Peyer's patch (tissue), 4 donors: Measurements from ENCODE around the gene AKR1B1. TPM values are rescaled to one million over a fixed set of nuclear protein-coding genes. Genes with fewer than 3 reads are reported as not detected.

Experiments used
- DNase-seq, 3 donors: peaks; one replicate each; pipeline ENCODE4 v3.0.0-alpha.2; 2017 to 2019
- H3K27ac ChIP-seq, 4 donors: fragments of 200-600 bp; sonication (generic); one replicate each; pipeline ENCODE4 v1.5.1; 2016 to 2019
- H3K27me3 ChIP-seq, 2 donors: fragments of 200-600 bp; sonication (generic); one replicate each; pipeline ENCODE4 v1.5.1; 2019
- H3K36me3 ChIP-seq, 3 donors: fragments of 200-600 bp; sonication (generic); one replicate each; pipeline ENCODE4 v1.5.1; 2016 to 2019
- H3K4me1 ChIP-seq, 4 donors: fragments of 200-600 bp; sonication (generic); one replicate each; pipeline ENCODE4 v1.5.1; 2016 to 2019
- H3K4me3 ChIP-seq, 4 donors: fragments of 200-600 bp; sonication (generic); 1 replicate in 3 of 4; 2 replicates in 1 of 4; pipeline ENCODE4 v1.5.1; 2016 to 2019; ENCODE audit warnings: mild to moderate bottlenecking in 1 of 4
- H3K9me3 ChIP-seq, 4 donors: fragments of 200-600 bp; sonication (generic); one replicate each; pipeline ENCODE4 v1.5.1; 2016 to 2019; ENCODE audit warnings: mild to moderate bottlenecking in 1 of 4
- POLR2A ChIP-seq, 2 donors: fragments of 450-650 bp; IDR thresholded peaks; one replicate each; pipeline ENCODE4 v1.5.1; 2017; ENCODE audit warnings: antibody characterized with exemption in 2 of 2, mild to moderate bottlenecking in 2 of 2, moderate library complexity in 2 of 2
- total RNA-seq, 4 donors: library from RNA; depleted of rRNA; stranded (reverse); fragments of >200 nt; gene quantifications; one replicate each; pipeline ENCODE4 v1.1.0, GENCODE V29; 2016
- TF ChIP-seq, protein P1 (sequence below), 6 experiments: fragments of 450-650 bp in 4 of 6; fragments of 200-600 bp in 2 of 6; sonication (generic) in 1 of 6; IDR thresholded peaks; one replicate each; pipeline ENCODE4 v1.5.1; 2017 to 2019; ENCODE audit warnings: antibody characterized with exemption in 6 of 6, mild to moderate bottlenecking in 3 of 6, moderate library complexity in 1 of 6

Gene AKR1B1
- total RNA-seq, 4 donors from 2014 or later: 3.9 to 59.4 (median 22.9) TPM

DNA sequence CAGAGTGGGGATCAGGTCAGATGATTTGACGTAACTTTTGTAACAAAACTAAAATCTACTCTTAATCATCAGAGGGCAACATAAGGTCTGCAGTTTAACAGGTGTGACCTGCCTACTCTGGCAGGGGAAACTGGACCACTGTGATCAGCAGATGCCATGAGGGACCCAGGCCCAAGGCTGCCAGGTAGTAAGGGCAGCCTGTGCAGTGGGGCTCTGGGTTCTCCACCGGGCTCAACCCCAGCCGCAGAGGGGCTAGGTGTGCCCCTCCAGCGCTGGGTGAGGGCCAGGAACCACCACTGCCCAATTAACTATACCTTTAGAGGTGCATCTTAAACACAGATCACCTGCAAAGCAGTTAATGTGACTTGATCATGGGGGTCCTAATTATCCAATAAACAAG is 17.6 kb downstream of the AKR1B1 start:
- no peak for TF ChIP-seq POLR2A (IDR thresholded peaks at IDR 0.05)
- TF ChIP-seq, protein P1, sequence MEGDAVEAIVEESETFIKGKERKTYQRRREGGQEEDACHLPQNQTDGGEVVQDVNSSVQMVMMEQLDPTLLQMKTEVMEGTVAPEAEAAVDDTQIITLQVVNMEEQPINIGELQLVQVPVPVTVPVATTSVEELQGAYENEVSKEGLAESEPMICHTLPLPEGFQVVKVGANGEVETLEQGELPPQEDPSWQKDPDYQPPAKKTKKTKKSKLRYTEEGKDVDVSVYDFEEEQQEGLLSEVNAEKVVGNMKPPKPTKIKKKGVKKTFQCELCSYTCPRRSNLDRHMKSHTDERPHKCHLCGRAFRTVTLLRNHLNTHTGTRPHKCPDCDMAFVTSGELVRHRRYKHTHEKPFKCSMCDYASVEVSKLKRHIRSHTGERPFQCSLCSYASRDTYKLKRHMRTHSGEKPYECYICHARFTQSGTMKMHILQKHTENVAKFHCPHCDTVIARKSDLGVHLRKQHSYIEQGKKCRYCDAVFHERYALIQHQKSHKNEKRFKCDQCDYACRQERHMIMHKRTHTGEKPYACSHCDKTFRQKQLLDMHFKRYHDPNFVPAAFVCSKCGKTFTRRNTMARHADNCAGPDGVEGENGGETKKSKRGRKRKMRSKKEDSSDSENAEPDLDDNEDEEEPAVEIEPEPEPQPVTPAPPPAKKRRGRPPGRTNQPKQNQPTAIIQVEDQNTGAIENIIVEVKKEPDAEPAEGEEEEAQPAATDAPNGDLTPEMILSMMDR (IDR thresholded peaks at IDR 0.05): no peak
- Histone ChIP-seq H3K27me3 (no peaks in the 10 kb centered on the region), H3K27ac (no peak overlapping the region), H3K36me3 (peaks cover 0 to 57% (median 0%) of the 10 kb centered on the region in 3 donors), H3K9me3 (no peaks in the 10 kb centered on the region), H3K4me1 (no peaks in the 10 kb centered on the region), H3K4me3 (no peak overlapping the region)
- DNase-seq: no peak

DNA sequence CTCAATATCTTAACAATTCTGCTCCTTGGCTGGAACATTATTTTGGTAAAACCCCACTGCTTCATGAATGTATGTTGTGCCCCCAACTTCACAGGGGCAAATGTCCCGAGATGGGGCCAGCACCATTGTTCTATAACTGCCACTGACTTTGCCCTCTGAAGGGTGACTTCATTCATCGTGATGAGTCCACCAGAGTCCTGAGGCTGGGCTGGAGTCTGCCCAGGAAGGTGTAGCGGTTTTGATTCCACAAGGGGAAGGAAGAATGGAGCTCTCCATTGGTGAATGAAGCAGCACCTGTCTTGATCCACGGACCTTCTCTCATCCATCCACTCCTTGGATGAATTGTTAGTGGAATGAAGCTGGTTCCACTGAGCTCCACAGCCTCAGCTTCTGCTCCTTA is 18.4 kb downstream of the AKR1B1 start:
- Histone ChIP-seq H3K27ac (no peak overlapping the region), H3K27me3 (no peaks in the 10 kb centered on the region), H3K4me1 (no peaks in the 10 kb centered on the region), H3K4me3 (no peak overlapping the region), H3K36me3 (peaks cover 0 to 49% (median 0%) of the 10 kb centered on the region in 3 donors), H3K9me3 (no peaks in the 10 kb centered on the region)
- TF ChIP-seq, protein P1 (IDR thresholded peaks at IDR 0.05): no peak
- TF ChIP-seq POLR2A (IDR thresholded peaks at IDR 0.05): no peak
- DNase-seq: no peak

DNA sequence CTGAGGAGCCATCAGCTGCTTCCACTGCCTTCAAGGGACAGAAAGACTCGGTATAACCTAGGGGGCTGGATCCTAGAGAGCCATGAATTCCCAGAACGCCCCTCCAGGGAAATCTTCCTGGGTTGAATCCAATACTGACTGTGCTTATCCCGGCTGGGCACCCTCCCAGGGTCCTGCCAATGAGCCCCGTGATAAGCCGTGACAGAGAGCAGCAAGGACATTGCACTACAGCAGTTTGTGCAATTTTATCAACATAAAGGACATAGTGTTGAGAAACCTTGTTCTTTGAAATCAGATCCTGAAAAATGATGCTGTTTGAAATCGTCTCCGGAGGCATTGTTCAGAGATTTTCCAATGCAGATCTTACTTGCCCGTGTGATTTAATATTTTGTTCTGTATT is 18.8 kb downstream of the AKR1B1 start:
- H3K27me3 ChIP-seq: no peaks in the 10 kb centered on the region
- no peaks in the 10 kb centered on the region for H3K9me3 ChIP-seq
- no peak overlapping the region for H3K27ac ChIP-seq
- DNase-seq: no peak
- no peak overlapping the region for H3K4me3 ChIP-seq
- no peaks in the 10 kb centered on the region for H3K4me1 ChIP-seq
- peaks cover 0 to 45% (median 0%) of the 10 kb centered on the region in 3 donors for H3K36me3 ChIP-seq
- TF ChIP-seq, protein P1 (IDR thresholded peaks at IDR 0.05): no peak
- TF ChIP-seq POLR2A (IDR thresholded peaks at IDR 0.05): no peak

DNA sequence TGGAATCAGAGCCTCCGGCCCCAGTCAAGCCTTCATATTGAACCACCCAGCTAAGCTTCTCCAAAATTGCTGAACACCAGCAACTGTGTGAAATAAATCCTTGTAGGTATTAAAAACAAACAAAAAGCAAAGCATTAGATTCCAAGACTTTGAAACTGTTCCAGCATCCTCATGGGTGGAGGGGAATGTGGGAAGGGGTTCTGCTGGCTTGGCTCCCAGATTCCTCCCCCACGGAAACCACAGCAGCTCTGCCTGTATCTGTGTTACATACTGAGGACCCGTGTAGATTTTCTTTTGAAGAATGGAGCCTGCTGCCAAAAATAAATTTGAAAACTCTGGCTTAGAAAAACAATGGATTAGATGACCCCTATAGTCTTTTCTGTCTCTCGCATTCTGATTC is 20.0 kb downstream of the AKR1B1 start:
- H3K27ac ChIP-seq: no peak overlapping the region
- no peak for TF ChIP-seq POLR2A (IDR thresholded peaks at IDR 0.05)
- TF ChIP-seq, protein P1 (IDR thresholded peaks at IDR 0.05): no peak
- DNase-seq: no peak

DNA sequence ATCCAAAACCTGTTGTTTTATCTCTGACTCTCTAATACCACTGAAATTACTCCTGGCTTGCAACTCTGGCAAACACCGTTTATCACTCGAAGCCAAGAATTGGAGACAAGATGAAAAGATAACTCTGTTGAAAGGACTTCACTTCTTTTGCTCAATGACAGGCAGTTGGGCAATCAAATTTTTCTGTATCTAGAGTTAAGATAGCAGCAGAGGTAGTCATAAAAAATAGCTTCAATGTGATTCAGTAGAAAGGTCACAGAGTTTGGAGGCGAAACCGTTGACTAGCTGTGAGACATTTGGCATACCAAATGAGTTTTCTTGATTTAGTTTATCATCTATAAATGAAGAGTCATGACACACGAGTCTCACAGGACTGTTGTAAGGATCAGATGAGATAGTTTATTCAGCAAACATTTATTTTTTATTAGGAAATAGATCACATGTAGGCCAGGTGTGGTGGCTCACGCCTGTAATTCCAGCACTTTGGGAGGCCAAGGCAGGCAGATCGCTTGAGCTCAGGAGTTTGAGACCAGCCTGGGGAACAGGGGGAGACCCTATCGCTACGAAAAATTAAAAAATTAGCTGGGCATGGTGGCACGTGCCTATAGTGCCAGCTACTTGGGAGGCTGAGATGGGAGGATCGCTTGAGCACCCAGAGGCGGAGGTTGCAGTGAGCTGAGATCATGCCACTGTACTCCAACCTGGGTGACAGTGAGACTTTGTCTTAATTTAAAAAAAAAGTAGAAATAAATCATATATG is 23.6 kb downstream of the AKR1B1 start:
- no peak for TF ChIP-seq POLR2A (IDR thresholded peaks at IDR 0.05)
- H3K27me3 ChIP-seq: no peaks in the 10 kb centered on the region
- no peak overlapping the region for H3K27ac ChIP-seq
- peaks cover 0 to 5% (median 2%) of the 10 kb centered on the region in 4 donors for H3K4me1 ChIP-seq
- H3K36me3 ChIP-seq: no peaks in the 10 kb centered on the region
- no peak overlapping the region for H3K4me3 ChIP-seq
- no peak for DNase-seq
- H3K9me3 ChIP-seq: no peaks in the 10 kb centered on the region

More for the DNA sequence above, 20.0 kb downstream of the AKR1B1 start:
- no peak overlapping the region for H3K4me3 ChIP-seq
- no peaks in the 10 kb centered on the region for H3K27me3 ChIP-seq
- H3K9me3 ChIP-seq: no peaks in the 10 kb centered on the region
- peaks cover 0 to 33% (median 0%) of the 10 kb centered on the region in 3 donors for H3K36me3 ChIP-seq
- H3K4me1 ChIP-seq: no peaks in the 10 kb centered on the region

DNA sequence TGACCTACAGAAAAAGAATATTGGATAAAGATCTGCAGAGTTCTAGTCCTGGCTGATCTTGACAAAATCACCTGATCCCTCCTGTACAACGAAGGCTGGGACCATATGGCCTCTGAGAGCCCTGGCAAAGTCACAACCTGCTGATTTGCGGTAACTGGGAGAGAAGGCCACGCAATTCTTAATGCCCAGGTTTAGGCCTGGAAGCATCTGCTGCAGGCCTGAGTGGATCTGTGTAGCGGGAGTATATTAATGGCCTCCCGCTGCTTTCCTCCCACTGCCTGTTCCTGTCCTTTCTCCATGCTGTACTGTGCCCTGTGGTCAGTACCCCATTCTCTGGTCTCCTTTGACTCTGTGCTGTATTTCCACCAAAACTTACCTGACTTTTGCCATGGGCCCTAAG is 24.2 kb downstream of the AKR1B1 start:
- H3K27me3 ChIP-seq: no peaks in the 10 kb centered on the region
- no peak for DNase-seq
- H3K27ac ChIP-seq: no peak overlapping the region
- TF ChIP-seq, protein P1 (IDR thresholded peaks at IDR 0.05): no peak
- TF ChIP-seq POLR2A (IDR thresholded peaks at IDR 0.05): no peak
- no peaks in the 10 kb centered on the region for H3K36me3 ChIP-seq
- peaks cover 0 to 5% (median 2%) of the 10 kb centered on the region in 4 donors for H3K4me1 ChIP-seq
- no peak overlapping the region for H3K4me3 ChIP-seq
- no peaks in the 10 kb centered on the region for H3K9me3 ChIP-seq
